HG02571 (cell line): ENCODE measurements around the gene NR3C1.
"Not testable (repeated sequence)": the region's sequence is repeated elsewhere in the genome, so short reads cannot be mapped to it uniquely, and the experiment has no call there.

Experiments used
- ATAC-seq: cut with Tn5 transposase; IDR thresholded peaks from one replicate; pipeline ENCODE4 v1.9.1; 2021; ENCODE audit warnings: mild to moderate bottlenecking, moderate library complexity; ENCODE audit not compliant: unreplicated experiment

NR3C1 gene

GRCh38 chr5:143341807-143342570 is 61.5 kb downstream of the NR3C1 start:
- ATAC-seq = no peak

GRCh38 chr5:143340891-143341685 is 62.4 kb downstream of the NR3C1 start:
- no peak for ATAC-seq

GRCh38 chr5:143338658-143339366 is 64.7 kb downstream of the NR3C1 start:
- no peak for ATAC-seq

- ATAC-seq = no peak
Measured at GRCh38 chr5:143337946-143338345, 65.5 kb downstream of the NR3C1 start.

- no peak for ATAC-seq
Measured at GRCh38 chr5:143336485-143336884, 67.0 kb downstream of the NR3C1 start.

- ATAC-seq = no peak
Measured at GRCh38 chr5:143334903-143335302, 68.6 kb downstream of the NR3C1 start.

GRCh38 chr5:143334380-143334779 is 69.1 kb downstream of the NR3C1 start:
- ATAC-seq = not testable (repeated sequence)

- ATAC-seq = no peak
Measured at GRCh38 chr5:143331956-143332355, 71.5 kb downstream of the NR3C1 start.

GRCh38 chr5:143329843-143330242 is 73.6 kb downstream of the NR3C1 start:
- ATAC-seq = no peak

GRCh38 chr5:143328589-143329220 is 74.8 kb downstream of the NR3C1 start:
- no peak for ATAC-seq

GRCh38 chr5:143325086-143325485 is 78.4 kb downstream of the NR3C1 start:
- ATAC-seq = not testable (repeated sequence)

- not testable (repeated sequence) for ATAC-seq
Measured at GRCh38 chr5:143322931-143323630, 80.4 kb downstream of the NR3C1 start.

GRCh38 chr5:143322176-143322575 is 81.3 kb downstream of the NR3C1 start:
- ATAC-seq = no peak

- ATAC-seq = no peak
Measured at GRCh38 chr5:143319437-143320227, 83.9 kb downstream of the NR3C1 start.

- ATAC-seq = no peak
Measured at GRCh38 chr5:143318833-143319232, 84.7 kb downstream of the NR3C1 start.

GRCh38 chr5:143318270-143318669 is 85.2 kb downstream of the NR3C1 start:
- no peak for ATAC-seq

- no peak for ATAC-seq
Measured at GRCh38 chr5:143316844-143317631, 86.4 kb downstream of the NR3C1 start.

GRCh38 chr5:143316337-143316736 is 87.1 kb downstream of the NR3C1 start:
- ATAC-seq = no peak

GRCh38 chr5:143315929-143316328 is 87.6 kb downstream of the NR3C1 start:
- ATAC-seq = no peak
